ENCODE measurements around the gene HDAC8.

DNA sequence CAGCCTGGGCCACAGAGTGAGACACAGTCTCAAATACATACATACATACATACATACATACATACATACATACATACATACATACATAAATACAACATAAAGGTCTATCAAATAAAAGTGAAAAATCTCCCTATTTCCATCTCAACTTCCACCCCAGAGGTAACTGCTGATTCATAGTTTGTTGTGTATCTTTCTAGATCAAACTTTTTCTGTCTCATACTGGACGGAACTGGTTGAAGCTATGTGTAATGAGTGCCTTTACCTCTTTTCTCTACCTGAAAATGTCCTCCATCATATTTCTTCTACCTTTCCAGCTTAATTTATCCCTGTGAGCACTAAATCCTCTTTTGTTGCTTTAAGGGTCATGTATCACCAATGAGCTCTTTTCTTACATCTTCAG lies 102.5 kb downstream of the HDAC8 start:
- TF ChIP-seq CTCF (IDR thresholded peaks at IDR 0.05) (no peak), POLR2A (IDR thresholded peaks at IDR 0.05) (no peak)

Measured in suprapubic skin (tissue), 3 donors.